Activated B cell treated with CpG ODN at 0.5 μM for 24 hours (primary cell): ENCODE results near the gene VSNL1. TPM values are rescaled to one million over a fixed set of nuclear protein-coding genes. Genes with fewer than 3 reads are reported as not detected.

Experiments
- ATAC-seq: fragments of 200-7000 bp; cut with Tn5 transposase; one replicate; pipeline ENCODE4 v1.10.0; 2021; ENCODE audit warnings: low read depth, mild to moderate bottlenecking, moderate library complexity
- CTCF ChIA-PET: fragments of 350-600 bp; sonication (Branson Sonifier 250); formaldehyde crosslinking; loops from one replicate; lab custom pipeline; 2021; ENCODE audit warnings: antibody characterized with exemption; lab: Charles Lee
- POLR2A ChIA-PET: fragments of 350-600 bp; sonication (Branson Sonifier 250); formaldehyde crosslinking; loops from one replicate; lab custom pipeline; 2021; ENCODE audit warnings: antibody characterized with exemption; lab: Charles Lee
- DNase-seq: peaks from one replicate; pipeline ENCODE4 v3.0.0; 2022
- H3K27ac Mint-ChIP-seq: one replicate; pipeline ENCODE4 v1.8.0; 2020; ENCODE audit warnings: mixed read lengths
- H3K27me3 Mint-ChIP-seq: one replicate; pipeline ENCODE4 v1.8.0; 2021; ENCODE audit warnings: mixed read lengths
- H3K36me3 Mint-ChIP-seq: one replicate; pipeline ENCODE4 v1.8.0; 2021; ENCODE audit warnings: low read depth, mixed read lengths
- H3K4me1 Mint-ChIP-seq: one replicate; pipeline ENCODE4 v1.8.0; 2021; ENCODE audit warnings: mixed read lengths
- H3K4me3 Mint-ChIP-seq: one replicate; pipeline ENCODE4 v1.8.0; 2020; ENCODE audit warnings: mild to moderate bottlenecking, mixed read lengths
- H3K9me3 Mint-ChIP-seq: one replicate; pipeline ENCODE4 v1.8.0; 2020; ENCODE audit warnings: mixed read lengths
- CTCF ChIP-seq: fragments of 200-600 bp; IDR thresholded peaks from one replicate; pipeline ENCODE4 v1.8.0; 2022; ENCODE audit warnings: antibody characterized with exemption, mild to moderate bottlenecking
- intact Hi-C: fragments of 100-400 bp; cut with micrococcal nuclease; formaldehyde crosslinking; loops from one replicate; pipeline ENCODE4 v1.15.1; 2024
- total RNA-seq: library from RNA; stranded (reverse); gene quantifications from 2 replicates; pipeline ENCODE4 v1.2.3, GENCODE V29; 2022

Gene VSNL1
- total RNA-seq, 1 donor from 2014 or later: not detected

DNA sequence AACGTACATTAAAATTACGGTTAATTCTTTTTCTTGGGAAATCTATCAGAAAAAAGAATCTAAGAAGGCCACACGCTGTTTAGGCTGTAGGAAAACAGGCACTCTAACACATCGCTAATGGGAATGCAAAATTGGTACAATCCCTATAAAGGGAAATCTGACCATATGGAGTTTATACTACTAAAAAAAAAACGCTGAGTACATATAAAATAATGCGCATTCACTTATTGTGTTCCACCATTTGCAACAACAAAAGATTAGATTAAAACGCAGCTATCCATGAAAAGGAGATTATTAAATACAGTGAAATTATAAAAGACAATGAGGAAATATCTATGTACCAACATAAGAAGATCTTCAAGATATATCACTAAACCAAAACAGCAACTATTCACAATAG is 150.3 kb downstream of the VSNL1 start:
- TF ChIP-seq CTCF: no peak
- ChIA-PET CTCF (no interaction called here), POLR2A (no interaction called here)
- peaks cover 86% of the 10 kb centered on the region for H3K36me3 Mint-ChIP-seq
- no peak overlapping the region for H3K4me3 Mint-ChIP-seq
- no peaks in the 10 kb centered on the region for H3K9me3 Mint-ChIP-seq
- H3K27ac Mint-ChIP-seq: no peak overlapping the region
- no peaks in the 10 kb centered on the region for H3K27me3 Mint-ChIP-seq
- no peaks in the 10 kb centered on the region for H3K4me1 Mint-ChIP-seq
- DNase-seq: no peak
- intact Hi-C loops: no loop called here
- no peak for ATAC-seq

Other genes with a start within 250 kb of the VSNL1 start
- gene RAD51AP2, start 22.3 kb upstream of the VSNL1 start, total RNA-seq: not detected in 2 replicates
- 121 and 127 TPM in 2 replicates for gene SMC6, start 213.1 kb downstream of the VSNL1 start, total RNA-seq
- gene GEN1, start 213.4 kb downstream of the VSNL1 start, total RNA-seq: 141 and 163 TPM in 2 replicates